HepG2 (cell line): Measurements from ENCODE around the gene TFPI. TPM values are rescaled to one million over a fixed set of nuclear protein-coding genes. Genes with fewer than 3 reads are reported as not detected.

Experiments
- ATAD3A ChIP-seq: sonication (generic); formaldehyde crosslinking; IDR thresholded peaks from 2 replicates; pipeline ENCODE4 v1.4.0; 2020; ENCODE audit warnings: missing genetic modification reagents
- ATF2 ChIP-seq: sonication (generic); formaldehyde crosslinking; IDR thresholded peaks from 2 replicates; pipeline ENCODE4 v1.4.0; 2020; ENCODE audit warnings: missing genetic modification reagents
- DNMT3B ChIP-seq: conservative IDR thresholded peaks from 2 replicates; pipeline ENCODE4 v1.6.1; 2016; ENCODE audit warnings: missing biosample characterization, control low read depth
- ESRRA ChIP-seq: sonication (generic); formaldehyde crosslinking; IDR thresholded peaks from 2 replicates; pipeline ENCODE4 v1.5.1; 2020; ENCODE audit warnings: mild to moderate bottlenecking, low read depth, missing genetic modification reagents
- HOMEZ ChIP-seq: IDR thresholded peaks from 2 replicates; pipeline ENCODE4 v1.6.1; 2016; ENCODE audit warnings: low read depth
- KMT2A ChIP-seq: sonication (generic); formaldehyde crosslinking; IDR thresholded peaks from 2 replicates; pipeline ENCODE4 v1.4.0; 2020; ENCODE audit warnings: missing genetic modification reagents
- MBD4 ChIP-seq: IDR thresholded peaks from 2 replicates; pipeline ENCODE4 v1.6.1; 2012; ENCODE audit warnings: low read length, inconsistent platforms, borderline replicate concordance
- MEF2D ChIP-seq: sonication (generic); formaldehyde crosslinking; IDR thresholded peaks from 2 replicates; pipeline ENCODE4 v1.5.1; 2020; ENCODE audit warnings: mild to moderate bottlenecking, missing genetic modification reagents
- PHF20 ChIP-seq: sonication (generic); formaldehyde crosslinking; IDR thresholded peaks from 2 replicates; pipeline ENCODE4 v1.5.0; 2020; ENCODE audit warnings: mild to moderate bottlenecking, missing genetic modification reagents
- PLSCR1 ChIP-seq: sonication (generic); formaldehyde crosslinking; IDR thresholded peaks from 2 replicates; pipeline ENCODE4 v1.5.0; 2020; ENCODE audit warnings: missing genetic modification reagents, mild to moderate bottlenecking, borderline replicate concordance
- RAD51 ChIP-seq: fragments of 450-650 bp; IDR thresholded peaks from 2 replicates; pipeline ENCODE4 v1.6.1; 2016; ENCODE audit warnings: borderline replicate concordance
- SCMH1 ChIP-seq: sonication (generic); formaldehyde crosslinking; IDR thresholded peaks from 2 replicates; pipeline ENCODE4 v1.9.0; 2021; ENCODE audit warnings: missing genetic modification reagents, mild to moderate bottlenecking, borderline replicate concordance
- STAG1 ChIP-seq: sonication (generic); formaldehyde crosslinking; IDR thresholded peaks from 2 replicates; pipeline ENCODE4 v1.4.0; 2020; ENCODE audit warnings: missing genetic modification reagents
- TBL1XR1 ChIP-seq: fragments of 150-350 bp; IDR thresholded peaks from 2 replicates; pipeline ENCODE4 v1.6.1; 2014; ENCODE audit warnings: borderline replicate concordance, low read length; ENCODE audit not compliant: partially characterized antibody
- TGIF2 ChIP-seq: IDR thresholded peaks from 2 replicates; pipeline ENCODE4 v1.6.1; 2016; ENCODE audit warnings: control low read depth, missing compliant biosample characterization
- USF2 ChIP-seq, 2 experiments: sonication (generic) in 1 of 2; formaldehyde crosslinking in 1 of 2; IDR thresholded peaks; 2 replicates each; pipeline versions ENCODE4 v1.5.1 to v1.6.1; 2011 to 2020; ENCODE audit warnings: borderline replicate concordance in 1 of 2, low read depth in 1 of 2, low read length in 1 of 2, mild to moderate bottlenecking in 1 of 2, missing genetic modification reagents in 1 of 2, moderate library complexity in 1 of 2
- ZFAT ChIP-seq: sonication (generic); formaldehyde crosslinking; conservative IDR thresholded peaks from 2 replicates; pipeline ENCODE4 v1.8.1; 2023; ENCODE audit warnings: missing genetic modification reagents, inconsistent platforms
- ZNF124 ChIP-seq: sonication (generic); formaldehyde crosslinking; IDR thresholded peaks from 2 replicates; pipeline ENCODE4 v1.4.0; 2020; ENCODE audit warnings: missing genetic modification reagents
- ZNF430 ChIP-seq: sonication (generic); formaldehyde crosslinking; IDR thresholded peaks from 2 replicates; pipeline ENCODE4 v1.9.0; 2021; ENCODE audit warnings: mild to moderate bottlenecking, missing genetic modification reagents
- ZNF44 ChIP-seq: sonication (generic); formaldehyde crosslinking; IDR thresholded peaks from 2 replicates; pipeline ENCODE4 v1.5.1; 2020; ENCODE audit warnings: mild to moderate bottlenecking, missing genetic modification reagents
- ZNF503 ChIP-seq: sonication (generic); formaldehyde crosslinking; IDR thresholded peaks from 2 replicates; pipeline ENCODE4 v1.4.0; 2020; ENCODE audit warnings: missing genetic modification reagents
- ZNF761 ChIP-seq: sonication (generic); formaldehyde crosslinking; conservative IDR thresholded peaks from 2 replicates; pipeline ENCODE4 v1.4.0; 2020; ENCODE audit warnings: mild to moderate bottlenecking, missing genetic modification reagents
- ZNF879 ChIP-seq: sonication (generic); formaldehyde crosslinking; IDR thresholded peaks from 2 replicates; pipeline ENCODE4 v1.8.1; 2023; ENCODE audit warnings: missing genetic modification reagents
- polyA plus RNA-seq, 8 experiments: library from polyadenylated mRNA; depleted of rRNA in 3 of 8; stranded (reverse) in 7 of 8; unstranded in 1 of 8; fragments of >200 nt; fragmentation: Illumina TruSeq in 4 of 8; extraction: Trizol in 4 of 8; gene quantifications; 2 replicates each; pipeline versions ENCODE4 v1.2.1 to v1.2.3, GENCODE V29; 2011 to 2016; ENCODE audit warnings: low read depth in 4 of 8, missing spikeins in 1 of 8, mixed read lengths in 1 of 8; ENCODE audit not compliant: insufficient read depth in 1 of 8
- total RNA-seq, 5 experiments: library from RNA; depleted of rRNA; stranded (reverse); fragments of >200 nt; fragmentation: Illumina TruSeq; extraction: Trizol; gene quantifications; 2 replicates each; pipeline ENCODE4 v1.2.3, GENCODE V29; 2016; ENCODE audit warnings: low read depth in 1 of 5

TFPI gene
- total and polyA plus RNA-seq, 2 of the 13 experiments (the other 11 are each of a cell fraction or from before 2014, with no cell fraction given), result 301 to 436 TPM

GRCh38 chr2:187529977-187530721 lies 24.1 kb downstream of the TFPI start (continued):
- no peak for TF ChIP-seq USF2 (IDR thresholded peaks at IDR 0.05; ENCODE audit: low read depth, low read length)
- no peak for TF ChIP-seq USF2 (CRISPR knock-in tag; IDR thresholded peaks at IDR 0.05; ENCODE audit: borderline replicate concordance)
- no peak; the same call in 1 of the 2 replicates for TF ChIP-seq MEF2D (CRISPR knock-in tag)
- TF ChIP-seq ZNF430, result no peak
- peak; percentile 65; the same call in 1 of the 2 replicates for TF ChIP-seq ZNF503
- TF ChIP-seq ZNF44 (CRISPR knock-in tag), result 0 out of 2 replicates have a peak, but pooled peaks have one; percentile 26
- no peak for TF ChIP-seq ZNF879
- no peak for TF ChIP-seq ZNF761 (CRISPR knock-in tag)
- TF ChIP-seq TGIF2, result no peak; the same call in 1 of the 2 replicates
- TF ChIP-seq PLSCR1, result no peak
- TF ChIP-seq ATF2 (CRISPR knock-in tag), result peak; percentile 75
- no peak for TF ChIP-seq KMT2A (CRISPR knock-in tag)
- TF ChIP-seq DNMT3B (CRISPR knock-in tag), result 0 out of 2 replicates have a peak, but pooled peaks have one; percentile 76
- TF ChIP-seq ZFAT (CRISPR knock-in tag), result no peak
- TF ChIP-seq ESRRA (CRISPR knock-in tag), result 0 out of 2 replicates have a peak, but pooled peaks have one; percentile 11
- no peak for TF ChIP-seq ZNF124 (CRISPR knock-in tag)
- TF ChIP-seq TBL1XR1, result peak; percentile 81
- no peak for TF ChIP-seq RAD51
- TF ChIP-seq MBD4, result peak; percentile 95
- no peak for TF ChIP-seq STAG1
- TF ChIP-seq SCMH1 (CRISPR knock-in tag), result no peak
- TF ChIP-seq HOMEZ (CRISPR knock-in tag), result peak; percentile 100
- TF ChIP-seq PHF20 (CRISPR knock-in tag), result no peak
- no peak for TF ChIP-seq ATAD3A (CRISPR knock-in tag)
